MG63 (cell line): ENCODE measurements around the gene ZW10. TPM values are rescaled to one million over a fixed set of nuclear protein-coding genes. Genes with fewer than 3 reads are reported as not detected.
A peak's percentile ranks its signal among the peaks of the same experiment; 100 is the strongest.
"Not testable (repeated sequence)": the region's sequence is repeated elsewhere in the genome, so short reads cannot be mapped to it uniquely, and the experiment has no call there.

ENCODE experiments used
- DNase-seq: peaks from one replicate; pipeline ENCODE4 v3.0.0-alpha.2; 2020
- H3K27me3 ChIP-seq: fragments of 250-450 bp; sonication (Bioruptor Pico); 2 replicates; pipeline ENCODE4 v1.5.1; 2020; ENCODE audit warnings: mild to moderate bottlenecking, moderate library complexity
- H3K36me3 ChIP-seq: fragments of 250-450 bp; sonication (Bioruptor Pico); 2 replicates; pipeline ENCODE4 v1.5.1; 2020; ENCODE audit warnings: mild to moderate bottlenecking, moderate library complexity
- H3K4me3 ChIP-seq: fragments of 250-450 bp; sonication (Bioruptor Pico); 2 replicates; pipeline ENCODE4 v1.5.1; 2020; ENCODE audit warnings: mild to moderate bottlenecking, moderate library complexity
- H3K9me3 ChIP-seq: fragments of 250-450 bp; sonication (Bioruptor Pico); 2 replicates; pipeline ENCODE4 v1.5.1; 2020; ENCODE audit warnings: mild to moderate bottlenecking, moderate library complexity
- total RNA-seq: library from RNA; depleted of rRNA; stranded (reverse); fragments of >200 nt; shearing (Covaris generic); gene quantifications from 2 replicates; pipeline ENCODE4 v1.2.3, GENCODE V29; 2014; ENCODE audit warnings: low replicate concordance

Gene ZW10
- total RNA-seq, 1 experiment from 2014 or later = 23.4 TPM

- Histone ChIP-seq H3K9me3 (no peaks in the 10 kb centered on the region), H3K27me3 (no peaks in the 10 kb centered on the region), H3K36me3 (no peaks in the 10 kb centered on the region), H3K4me3 (no peak overlapping the region)
- DNase-seq = no peak
These were observed 51.9 kb downstream of the ZW10 start for GRCh38 chr11:113721462-113722066.

DNA sequence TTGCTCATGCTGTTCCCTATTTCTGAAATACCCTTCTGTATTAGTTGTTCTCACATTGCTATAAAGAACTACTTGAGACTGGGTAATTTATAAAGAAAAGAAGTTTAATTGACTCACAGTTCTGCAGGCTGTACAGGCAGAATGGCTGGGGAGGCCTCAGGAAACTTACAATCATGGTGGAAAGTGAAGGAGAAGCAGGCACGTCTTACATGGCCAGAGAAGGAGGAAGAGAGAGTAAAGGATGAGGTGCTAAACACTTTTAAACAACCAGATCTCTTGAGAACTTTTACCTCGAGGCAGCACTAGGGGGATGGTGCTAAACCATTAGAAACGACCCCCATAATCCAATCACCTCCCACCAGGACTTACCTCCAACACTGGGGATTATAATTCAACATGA, 53.0 kb downstream of the ZW10 start:
- H3K9me3 ChIP-seq, DNase-seq, H3K36me3 ChIP-seq, H3K4me3 ChIP-seq, H3K27me3 ChIP-seq: not testable (repeated sequence)

DNA sequence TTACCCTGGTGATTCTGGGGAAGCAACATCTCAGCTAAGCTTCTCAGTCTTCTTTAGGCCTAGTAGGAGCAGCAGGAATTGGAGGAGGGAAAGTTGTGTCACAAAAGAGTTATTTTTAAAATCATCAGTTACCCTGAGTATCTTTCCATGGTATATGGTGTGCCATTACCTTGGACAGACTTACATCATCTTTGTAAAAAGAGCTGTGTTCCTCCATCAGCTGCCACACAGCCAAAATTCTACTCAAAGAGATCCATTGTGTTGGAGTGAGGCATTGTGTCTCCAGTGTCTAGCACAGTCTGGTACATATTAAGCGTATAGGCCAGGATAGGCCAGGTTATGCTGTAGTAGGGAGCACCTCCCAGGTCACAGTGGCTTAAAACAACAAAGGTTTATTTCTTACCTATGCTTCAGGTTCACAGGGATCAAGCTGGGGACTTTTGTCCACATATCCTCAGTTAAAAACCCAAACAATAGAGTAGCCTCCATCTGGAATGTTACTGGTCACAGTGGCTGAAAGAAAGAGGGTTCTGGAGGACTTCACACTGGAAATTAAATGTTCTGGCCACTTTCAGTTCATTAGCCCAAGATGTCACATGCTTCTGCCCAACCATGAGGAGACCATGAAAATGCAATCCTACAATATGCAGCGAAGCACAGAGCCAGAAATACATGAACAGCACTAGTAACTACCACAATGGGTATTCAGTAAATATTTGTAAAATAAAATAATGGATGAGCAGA, 57.4 kb downstream of the ZW10 start:
- no peak overlapping the region for H3K4me3 ChIP-seq
- no peak for DNase-seq
- peaks cover 5% of the 10 kb centered on the region; the same call in 1 of the 2 replicates for H3K36me3 ChIP-seq
- no peaks in the 10 kb centered on the region for H3K27me3 ChIP-seq
- no peaks in the 10 kb centered on the region for H3K9me3 ChIP-seq

DNA sequence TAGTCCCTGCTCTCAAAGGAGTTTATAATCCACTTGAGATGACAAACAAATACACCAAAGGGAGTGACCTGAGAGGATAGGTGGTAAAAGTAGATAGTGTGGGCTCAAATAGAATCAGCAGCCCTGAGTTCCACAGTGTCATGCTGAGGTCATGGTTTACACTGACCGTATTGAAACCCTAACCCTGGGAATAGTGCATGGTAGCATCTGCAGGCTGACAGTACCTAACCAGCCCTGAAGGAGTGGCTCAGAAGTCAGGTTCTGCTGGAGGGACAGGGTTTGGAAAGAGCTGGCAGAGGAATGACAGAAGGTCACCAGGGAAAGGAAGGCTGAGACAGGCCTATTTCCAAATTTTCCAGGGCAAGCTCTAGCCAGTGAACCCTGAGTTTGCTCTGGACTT, 58.2 kb downstream of the ZW10 start:
- Histone ChIP-seq H3K36me3 (peaks cover 5% of the 10 kb centered on the region; the same call in 1 of the 2 replicates), H3K4me3 (no peak overlapping the region), H3K9me3 (no peaks in the 10 kb centered on the region), H3K27me3 (no peaks in the 10 kb centered on the region)
- no peak for DNase-seq

DNA sequence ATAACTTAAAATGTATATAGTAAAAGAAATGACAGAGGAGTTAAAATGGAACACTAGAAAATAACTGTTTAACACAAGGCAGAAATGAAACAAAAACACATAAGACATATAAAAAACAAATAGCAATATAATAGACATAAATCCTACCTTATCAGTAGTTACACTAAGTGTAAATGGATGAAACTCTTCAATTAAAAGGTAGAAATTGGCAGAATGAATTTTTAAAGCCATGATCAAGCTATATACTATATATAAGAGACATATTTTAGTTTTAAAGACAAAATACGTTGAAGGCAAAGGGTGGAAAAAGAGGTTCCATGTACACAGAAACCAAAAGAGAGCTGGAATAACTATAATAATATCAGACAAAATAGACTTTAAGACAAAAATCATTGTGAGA, 62.5 kb downstream of the ZW10 start:
- H3K36me3 ChIP-seq = peaks cover 5% of the 10 kb centered on the region
- H3K9me3 ChIP-seq = no peaks in the 10 kb centered on the region
- no peaks in the 10 kb centered on the region for H3K27me3 ChIP-seq
- no peak overlapping the region for H3K4me3 ChIP-seq
- no peak for DNase-seq

GRCh38 chr11:113705871-113706655, 67.4 kb downstream of the ZW10 start, which contains the start of gene TMPRSS5:
TSS of gene TMPRSS5 (minus strand) at chr11:113706308. CDS start at chr11:113706224, 84 bp downstream.
- no peak for DNase-seq
- no peak within 1 kb of the TSS for H3K4me3 ChIP-seq
- H3K36me3 ChIP-seq = no peaks in the 10 kb centered on the region; the same call in 1 of the 2 replicates
- H3K9me3 ChIP-seq = no peaks in the 10 kb centered on the region
- no peaks in the 10 kb centered on the region for H3K27me3 ChIP-seq

DNA sequence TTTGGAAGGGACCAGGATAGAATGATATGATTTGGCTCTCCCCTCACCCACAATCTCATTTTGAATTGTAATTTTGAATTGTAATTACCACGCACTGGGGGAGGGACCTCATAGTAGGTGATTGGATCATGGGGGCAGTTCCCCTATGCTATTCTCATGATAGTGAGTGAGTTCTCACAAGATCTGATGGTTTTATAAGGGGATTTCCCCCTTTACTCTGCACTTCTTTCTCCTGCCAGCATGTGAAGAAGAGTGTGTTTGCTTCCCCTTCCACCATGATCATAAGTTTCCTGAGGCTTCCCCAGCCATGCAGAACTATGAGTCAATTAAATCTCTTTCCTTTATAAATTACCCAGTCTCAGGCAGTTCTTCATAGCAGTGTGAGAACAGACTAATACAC, 69.9 kb downstream of the ZW10 start:
- DNase-seq, H3K27me3 ChIP-seq, H3K36me3 ChIP-seq, H3K9me3 ChIP-seq, H3K4me3 ChIP-seq: not testable (repeated sequence)

- Histone ChIP-seq H3K27me3 (no peaks in the 10 kb centered on the region), H3K36me3 (no peaks in the 10 kb centered on the region), H3K9me3 (no peaks in the 10 kb centered on the region), H3K4me3 (no peak overlapping the region)
- DNase-seq = no peak
These were observed 72.0 kb downstream of the ZW10 start for GRCh38 chr11:113701491-113701890.

DNA sequence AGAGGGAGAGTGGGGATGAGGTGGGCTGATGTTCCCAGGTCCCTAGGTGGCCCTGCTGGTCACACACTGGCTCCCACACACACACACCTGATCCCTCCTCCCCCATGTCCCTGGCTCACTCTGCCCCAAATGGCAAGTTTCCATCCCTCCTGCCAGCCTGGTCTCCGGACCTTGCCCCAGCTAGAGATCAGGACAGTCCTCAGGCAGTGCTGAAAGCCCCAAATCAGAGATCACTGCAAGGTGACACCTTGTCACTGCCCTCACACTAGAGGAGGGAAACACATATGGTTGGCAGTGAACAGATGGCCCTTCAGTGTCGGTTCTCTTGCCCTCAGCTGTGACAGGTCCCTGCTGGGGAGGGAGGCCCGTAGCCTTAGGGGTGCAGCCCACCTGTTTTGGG, 75.0 kb downstream of the ZW10 start:
- no peaks in the 10 kb centered on the region for H3K9me3 ChIP-seq
- no peaks in the 10 kb centered on the region for H3K27me3 ChIP-seq
- DNase-seq = no peak
- no peaks in the 10 kb centered on the region for H3K36me3 ChIP-seq
- no peak overlapping the region for H3K4me3 ChIP-seq

DNA sequence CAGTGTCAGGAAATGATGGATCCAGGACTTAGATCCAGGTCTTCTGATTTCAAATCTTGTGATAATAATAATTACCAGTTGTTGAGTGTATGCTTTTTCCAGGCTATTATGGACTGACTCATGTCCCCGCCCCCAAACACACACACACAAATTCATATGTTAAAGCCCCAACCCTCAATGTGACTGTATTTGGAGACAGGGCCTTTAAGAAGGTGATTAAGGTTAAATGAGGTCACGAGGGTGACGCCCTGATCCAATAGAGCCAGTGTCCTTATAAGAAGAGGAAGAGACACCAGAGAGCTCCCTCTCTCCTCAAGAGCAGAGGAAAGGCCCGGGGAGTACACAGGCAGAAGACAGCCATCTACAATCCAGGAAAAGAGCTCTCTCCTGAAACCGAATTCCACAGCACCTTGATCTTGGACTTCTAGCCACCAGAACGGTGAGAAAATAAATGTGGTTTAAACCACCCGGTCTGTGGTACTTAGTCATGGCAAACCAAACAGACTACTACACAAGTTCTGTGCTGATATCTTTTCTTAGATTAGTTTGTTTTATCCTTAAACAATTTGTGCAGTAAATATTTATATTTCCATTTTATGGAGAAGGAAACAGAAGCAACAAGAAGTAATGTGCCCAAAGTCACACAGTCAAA, 75.6 kb downstream of the ZW10 start:
- Histone ChIP-seq H3K36me3 (no peaks in the 10 kb centered on the region), H3K27me3 (no peaks in the 10 kb centered on the region), H3K9me3 (no peaks in the 10 kb centered on the region), H3K4me3 (no peak overlapping the region)
- no peak for DNase-seq

DNA sequence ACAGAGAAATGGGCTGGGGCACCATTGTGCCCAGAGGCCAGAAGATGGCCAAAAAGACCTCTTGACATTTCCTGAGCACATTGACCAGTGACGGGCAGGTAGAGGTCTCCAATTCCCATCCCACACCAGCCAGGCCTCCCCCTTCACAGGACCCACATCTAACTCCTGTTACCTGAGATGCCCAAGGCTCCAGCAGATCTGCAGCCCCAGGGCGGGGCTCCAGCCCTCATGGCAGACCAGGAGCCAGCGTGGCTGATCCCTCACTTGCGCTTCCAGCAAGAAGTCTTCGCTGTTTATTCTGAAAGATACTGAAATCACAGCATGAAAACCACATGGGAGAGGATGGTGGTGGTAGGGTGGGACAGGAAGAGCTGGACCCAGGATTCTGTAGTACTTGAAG, 76.4 kb downstream of the ZW10 start:
- Histone ChIP-seq H3K27me3 (no peaks in the 10 kb centered on the region), H3K36me3 (no peaks in the 10 kb centered on the region), H3K4me3 (no peak overlapping the region), H3K9me3 (no peaks in the 10 kb centered on the region)
- no peak for DNase-seq

DNA sequence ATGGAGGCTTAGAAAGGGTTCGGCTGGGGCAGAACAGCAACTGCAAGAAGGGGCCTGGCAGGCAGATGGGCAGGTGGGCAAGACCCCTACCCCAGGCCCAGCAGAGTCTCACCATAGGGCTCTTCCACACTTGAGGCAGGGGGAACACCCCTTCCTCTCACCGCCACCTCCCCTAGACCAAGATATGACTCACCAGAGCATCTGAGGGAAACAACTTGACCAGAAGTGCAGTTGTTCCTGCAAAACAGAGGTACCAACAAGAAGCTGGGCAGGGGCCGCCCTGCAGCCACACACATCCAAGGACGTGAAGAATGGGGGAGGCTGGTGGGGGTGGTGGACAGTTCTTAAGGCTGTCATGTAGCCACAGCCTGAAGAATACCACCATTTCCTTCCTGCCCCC, 78.3 kb downstream of the ZW10 start:
- no peak for DNase-seq
- H3K9me3 ChIP-seq = no peaks in the 10 kb centered on the region
- H3K27me3 ChIP-seq = no peaks in the 10 kb centered on the region
- H3K36me3 ChIP-seq = no peaks in the 10 kb centered on the region
- no peak overlapping the region for H3K4me3 ChIP-seq

- Histone ChIP-seq H3K36me3 (no peaks in the 10 kb centered on the region), H3K9me3 (no peaks in the 10 kb centered on the region), H3K4me3 (no peak overlapping the region), H3K27me3 (no peaks in the 10 kb centered on the region)
- DNase-seq = no peak
These were observed 79.1 kb downstream of the ZW10 start for GRCh38 chr11:113694390-113694789.

DNA sequence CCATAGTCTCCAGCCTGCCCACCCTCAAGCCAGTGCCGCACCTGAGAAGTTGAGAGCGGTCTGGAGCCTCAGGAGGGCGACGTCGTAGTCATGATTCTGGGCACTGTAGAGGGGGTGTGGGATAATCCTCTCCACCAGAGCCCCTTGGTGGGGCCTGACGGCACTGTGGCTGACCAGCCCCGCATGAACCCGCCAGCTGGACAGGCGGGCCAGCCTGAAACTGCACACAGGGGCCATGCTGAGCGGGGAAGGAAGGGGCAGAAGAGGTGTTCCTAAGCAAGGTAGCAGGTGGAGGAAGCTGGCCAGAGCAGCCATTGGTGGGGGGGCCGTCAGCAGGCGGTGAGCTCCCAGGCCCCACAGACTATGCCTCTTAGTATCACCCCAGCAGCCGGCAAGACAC, 80.5 kb downstream of the ZW10 start:
- no peaks in the 10 kb centered on the region for H3K9me3 ChIP-seq
- H3K27me3 ChIP-seq = no peaks in the 10 kb centered on the region
- H3K4me3 ChIP-seq = no peak overlapping the region
- H3K36me3 ChIP-seq = no peaks in the 10 kb centered on the region
- DNase-seq = no peak

GRCh38 chr11:113690619-113691569, 82.6 kb downstream of the ZW10 start:
- H3K9me3 ChIP-seq = no peaks in the 10 kb centered on the region
- no peaks in the 10 kb centered on the region for H3K36me3 ChIP-seq
- no peaks in the 10 kb centered on the region for H3K27me3 ChIP-seq
- no peak overlapping the region for H3K4me3 ChIP-seq
- peak; percentile 97 for DNase-seq
